K562 (cell line): Measurements from ENCODE around the gene PKD1. TPM values are rescaled to one million over a fixed set of nuclear protein-coding genes. Genes with fewer than 3 reads are reported as not detected.

Experiments used
- ATF1 ChIP-seq, 2 experiments: fragments of 450-650 bp in 1 of 2; IDR thresholded peaks; 2 replicates each; pipeline ENCODE4 v1.6.1; 2016; ENCODE audit warnings: missing compliant biosample characterization in 1 of 2, missing genetic modification characterization in 1 of 2
- ELK1 ChIP-seq: sonication (generic); formaldehyde crosslinking; IDR thresholded peaks from 2 replicates; pipeline ENCODE4 v1.8.1; 2022; ENCODE audit warnings: missing genetic modification reagents
- GTF2E2 ChIP-seq: fragments of 200-800 bp; sonication (Bioruptor generic); IDR thresholded peaks from 2 replicates; pipeline ENCODE4 v1.6.1; 2016; ENCODE audit warnings: missing genetic modification characterization, missing compliant biosample characterization
- HMG20B ChIP-seq: fragments of 250-450 bp; sonication (Bioruptor Pico); IDR thresholded peaks from 2 replicates; pipeline ENCODE4 v1.5.0; 2021; ENCODE audit warnings: mild to moderate bottlenecking
- HSF4 ChIP-seq: fragments of 250-450 bp; sonication (Bioruptor Pico); IDR thresholded peaks from 2 replicates; pipeline ENCODE4 v2.1.2; 2022; ENCODE audit warnings: mild to moderate bottlenecking, moderate library complexity, borderline replicate concordance
- MEIS2 ChIP-seq: fragments of 450-650 bp; IDR thresholded peaks from 2 replicates; pipeline ENCODE4 v1.6.1; 2014; ENCODE audit warnings: mild to moderate bottlenecking; ENCODE audit not compliant: partially characterized antibody
- NCOA6 ChIP-seq: fragments of 450-650 bp; IDR thresholded peaks from 2 replicates; pipeline ENCODE4 v1.6.1; 2017; ENCODE audit warnings: mild to moderate bottlenecking
- NR2F6 ChIP-seq: fragments of 450-650 bp; formaldehyde crosslinking; IDR thresholded peaks from 2 replicates; pipeline ENCODE4 v1.4.0; 2020; ENCODE audit warnings: mild to moderate bottlenecking
- PHF21A ChIP-seq: fragments of 450-650 bp; IDR thresholded peaks from 2 replicates; pipeline ENCODE4 v1.6.1; 2017; ENCODE audit warnings: low read depth, borderline replicate concordance
- SRF ChIP-seq, 2 experiments: fragments of 250-450, 450-650 bp in 1 of 2; sonication (Bioruptor Pico) in 1 of 2; sonication (generic) in 1 of 2; formaldehyde crosslinking; IDR thresholded peaks; 2 replicates each; pipeline versions ENCODE4 v1.5.0 to v1.5.1; 2020 to 2022; ENCODE audit warnings: mild to moderate bottlenecking in 1 of 2, missing genetic modification reagents in 1 of 2
- THAP7 ChIP-seq: fragments of 250-450 bp; sonication (Bioruptor Pico); IDR thresholded peaks from 2 replicates; pipeline ENCODE4 v1.5.0; 2021
- WHSC1 ChIP-seq: IDR thresholded peaks from one replicate; pipeline ENCODE4 v1.6.1; 2012; ENCODE audit warnings: low read length, control low read depth, inconsistent platforms
- ZBED1 ChIP-seq: IDR thresholded peaks from 2 replicates; pipeline ENCODE4 v1.6.1; 2014
- ZKSCAN1 ChIP-seq: fragments of 150-350 bp; IDR thresholded peaks from 2 replicates; pipeline ENCODE4 v1.6.1; 2016; ENCODE audit warnings: low read depth, low read length
- ZNF133 ChIP-seq: fragments of 250-450 bp; sonication (Bioruptor Pico); IDR thresholded peaks from 2 replicates; pipeline ENCODE4 v1.4.0; 2020; ENCODE audit warnings: mild to moderate bottlenecking
- ZNF324 ChIP-seq: fragments of 250-450 bp; sonication (Bioruptor Pico); IDR thresholded peaks from 2 replicates; pipeline ENCODE4 v1.4.0; 2020; ENCODE audit warnings: mild to moderate bottlenecking
- ZNF431 ChIP-seq: sonication (generic); formaldehyde crosslinking; IDR thresholded peaks from 2 replicates; pipeline ENCODE4 v1.8.0; 2022; ENCODE audit warnings: mild to moderate bottlenecking, missing genetic modification reagents
- ZNF561 ChIP-seq: fragments of 450-650 bp; formaldehyde crosslinking; conservative IDR thresholded peaks from 2 replicates; pipeline ENCODE4 v1.4.0; 2020; ENCODE audit warnings: mild to moderate bottlenecking, moderate library complexity
- polyA plus RNA-seq, 8 experiments: library from polyadenylated mRNA; depleted of rRNA in 4 of 8; stranded (reverse) in 5 of 8; unstranded in 3 of 8; fragments of >200 nt; fragmentation: Nextera tagmentation in 2 of 8; fragmentation: Illumina TruSeq in 1 of 8; extraction: Ambion mirVana in 2 of 8; extraction: Trizol in 1 of 8; gene quantifications; 2 replicates each; pipeline versions ENCODE4 v1.2.1 to v1.2.3, GENCODE V29; 2011 to 2014; ENCODE audit warnings: inconsistent platforms in 1 of 8, missing spikeins in 1 of 8
- total RNA-seq, 7 experiments: library from RNA; depleted of rRNA in 6 of 7; stranded (reverse); fragments of >200 nt in 6 of 7; fragmentation: Illumina TruSeq in 2 of 7; extraction: Trizol in 2 of 7; gene quantifications; 2 replicates each; pipeline versions ENCODE4 v1.2.1 to v1.2.3, GENCODE V29; 2011 to 2021; ENCODE audit warnings: low replicate concordance in 1 of 7
- TF ChIP-seq, protein P1 (sequence below): sonication (generic); formaldehyde crosslinking; IDR thresholded peaks from 2 replicates; pipeline ENCODE4 v1.8.0; 2022; ENCODE audit warnings: missing genetic modification reagents, mild to moderate bottlenecking, borderline replicate concordance
- TF ChIP-seq, protein P2 (sequence below): fragments of 450-650 bp; formaldehyde crosslinking; IDR thresholded peaks from 2 replicates; pipeline ENCODE4 v1.4.0; 2020; ENCODE audit warnings: mild to moderate bottlenecking, moderate library complexity
- TF ChIP-seq, protein P3 (sequence below): fragments of 450-650 bp; IDR thresholded peaks from 2 replicates; pipeline ENCODE4 v1.6.1; 2016

Gene PKD1
- total and polyA plus RNA-seq, 9 of the 15 experiments (the other 6 are each of a cell fraction or from before 2014, with no cell fraction given): 0.23 to 93.5 (median 12.6) TPM

DNA sequence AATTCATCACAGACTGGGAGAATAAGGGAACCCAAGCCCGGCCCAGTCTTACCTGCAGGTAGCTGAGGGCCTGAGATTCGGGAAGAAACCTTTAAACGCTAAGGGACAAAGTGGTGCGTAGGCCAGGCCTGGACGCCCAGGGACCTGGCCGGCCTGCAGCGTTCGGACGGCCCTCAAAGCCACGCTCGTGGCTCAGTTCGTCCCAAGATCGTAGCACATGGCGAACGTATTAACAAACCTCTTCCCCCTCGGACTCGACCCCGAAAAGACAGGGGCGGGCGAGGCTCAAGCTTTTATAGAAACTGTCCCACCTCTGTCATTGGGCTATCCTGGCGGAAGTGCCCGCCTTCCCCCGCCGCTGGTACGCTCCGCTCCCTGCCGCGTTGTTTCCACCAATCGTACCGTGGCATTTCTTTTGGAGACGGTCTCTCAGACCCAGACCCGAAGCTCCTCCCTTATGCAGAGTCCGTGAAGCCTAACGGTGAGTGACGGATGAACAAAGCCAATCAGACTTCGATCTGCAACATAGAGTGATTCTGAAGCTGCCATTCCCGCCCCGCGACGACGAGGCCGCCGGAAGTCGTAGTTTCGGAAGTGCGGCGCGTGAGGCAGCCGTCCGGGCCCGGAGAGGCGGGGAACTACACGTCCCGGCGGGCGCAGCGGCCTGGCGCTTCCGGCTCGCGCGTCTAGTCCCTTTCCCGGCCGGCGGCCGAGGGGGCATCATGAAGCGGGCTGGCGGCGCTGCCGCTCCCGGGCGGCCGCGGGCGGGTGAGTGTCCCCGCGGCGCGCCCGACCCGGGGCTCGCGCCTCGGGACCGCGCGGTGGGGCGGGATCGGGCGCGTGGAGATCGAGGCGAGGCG, 19.6 kb upstream of the PKD1 start, which contains the start of gene TRAF7 (continued):
- TF ChIP-seq ELK1 (no peak), HMG20B (CRISPR knock-in tag) (no peak; the same call in 1 of the 2 replicates), MEIS2 (peak; percentile 63), THAP7 (CRISPR knock-in tag) (0 out of 2 replicates have a peak, but pooled peaks have one; percentile 66), ATF1 (CRISPR knock-in tag; IDR thresholded peaks at IDR 0.05) (peak; percentile 29; the same call in 1 of the 2 replicates), ATF1 (tag; IDR thresholded peaks at IDR 0.05) (peak; percentile 93), ZKSCAN1 (0 out of 2 replicates have a peak, but pooled peaks have one; percentile 38), WHSC1 (no peak), ZNF431 (CRISPR knock-in tag) (peak; percentile 65; the same call in 1 of the 2 replicates), ZNF561 (no peak), NCOA6 (no peak), ZNF324 (CRISPR knock-in tag) (no peak), PHF21A (0 out of 2 replicates have a peak, but pooled peaks have one; percentile 38), NR2F6 (CRISPR knock-in tag) (peak; percentile 73; the same call in 1 of the 2 replicates), ZNF133 (CRISPR knock-in tag) (no peak), HSF4 (no peak), GTF2E2 (peak; percentile 97; the same call in 1 of the 2 replicates), SRF (CRISPR knock-in tag; IDR thresholded peaks at IDR 0.05) (peak in 1 of 2 experiments; percentile 88; a peak in 2 of 4 replicates), ZBED1 (peak; percentile 90)
- TF ChIP-seq, protein P1, sequence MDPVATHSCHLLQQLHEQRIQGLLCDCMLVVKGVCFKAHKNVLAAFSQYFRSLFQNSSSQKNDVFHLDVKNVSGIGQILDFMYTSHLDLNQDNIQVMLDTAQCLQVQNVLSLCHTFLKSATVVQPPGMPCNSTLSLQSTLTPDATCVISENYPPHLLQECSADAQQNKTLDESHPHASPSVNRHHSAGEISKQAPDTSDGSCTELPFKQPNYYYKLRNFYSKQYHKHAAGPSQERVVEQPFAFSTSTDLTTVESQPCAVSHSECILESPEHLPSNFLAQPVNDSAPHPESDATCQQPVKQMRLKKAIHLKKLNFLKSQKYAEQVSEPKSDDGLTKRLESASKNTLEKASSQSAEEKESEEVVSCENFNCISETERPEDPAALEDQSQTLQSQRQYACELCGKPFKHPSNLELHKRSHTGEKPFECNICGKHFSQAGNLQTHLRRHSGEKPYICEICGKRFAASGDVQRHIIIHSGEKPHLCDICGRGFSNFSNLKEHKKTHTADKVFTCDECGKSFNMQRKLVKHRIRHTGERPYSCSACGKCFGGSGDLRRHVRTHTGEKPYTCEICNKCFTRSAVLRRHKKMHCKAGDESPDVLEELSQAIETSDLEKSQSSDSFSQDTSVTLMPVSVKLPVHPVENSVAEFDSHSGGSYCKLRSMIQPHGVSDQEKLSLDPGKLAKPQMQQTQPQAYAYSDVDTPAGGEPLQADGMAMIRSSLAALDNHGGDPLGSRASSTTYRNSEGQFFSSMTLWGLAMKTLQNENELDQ (CRISPR knock-in tag): peak; percentile 58; the same call in 1 of the 2 replicates
- TF ChIP-seq, protein P2, sequence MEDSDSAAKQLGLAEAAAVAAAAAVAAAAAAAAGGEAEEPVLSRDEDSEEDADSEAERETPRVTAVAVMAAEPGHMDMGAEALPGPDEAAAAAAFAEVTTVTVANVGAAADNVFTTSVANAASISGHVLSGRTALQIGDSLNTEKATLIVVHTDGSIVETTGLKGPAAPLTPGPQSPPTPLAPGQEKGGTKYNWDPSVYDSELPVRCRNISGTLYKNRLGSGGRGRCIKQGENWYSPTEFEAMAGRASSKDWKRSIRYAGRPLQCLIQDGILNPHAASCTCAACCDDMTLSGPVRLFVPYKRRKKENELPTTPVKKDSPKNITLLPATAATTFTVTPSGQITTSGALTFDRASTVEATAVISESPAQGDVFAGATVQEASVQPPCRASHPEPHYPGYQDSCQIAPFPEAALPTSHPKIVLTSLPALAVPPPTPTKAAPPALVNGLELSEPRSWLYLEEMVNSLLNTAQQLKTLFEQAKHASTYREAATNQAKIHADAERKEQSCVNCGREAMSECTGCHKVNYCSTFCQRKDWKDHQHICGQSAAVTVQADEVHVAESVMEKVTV (CRISPR knock-in tag): no peak
- TF ChIP-seq, protein P3, sequence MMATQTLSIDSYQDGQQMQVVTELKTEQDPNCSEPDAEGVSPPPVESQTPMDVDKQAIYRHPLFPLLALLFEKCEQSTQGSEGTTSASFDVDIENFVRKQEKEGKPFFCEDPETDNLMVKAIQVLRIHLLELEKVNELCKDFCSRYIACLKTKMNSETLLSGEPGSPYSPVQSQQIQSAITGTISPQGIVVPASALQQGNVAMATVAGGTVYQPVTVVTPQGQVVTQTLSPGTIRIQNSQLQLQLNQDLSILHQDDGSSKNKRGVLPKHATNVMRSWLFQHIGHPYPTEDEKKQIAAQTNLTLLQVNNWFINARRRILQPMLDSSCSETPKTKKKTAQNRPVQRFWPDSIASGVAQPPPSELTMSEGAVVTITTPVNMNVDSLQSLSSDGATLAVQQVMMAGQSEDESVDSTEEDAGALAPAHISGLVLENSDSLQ: peak; percentile 99
